Suppressor macrophage treated with lipopolysaccharide for 1 hour (primary cell): ENCODE results near the gene RSRC1.
A peak's percentile ranks its signal among the peaks of the same experiment; 100 is the strongest.
"Not testable (repeated sequence)": the region's sequence is repeated elsewhere in the genome, so short reads cannot be mapped to it uniquely, and the experiment has no call there.

ENCODE experiments used
- DNase-seq, 3 donors: peaks; one replicate each; pipeline ENCODE4 v3.0.0-alpha.2; 2020 to 2022

RSRC1 gene

GRCh38 chr3:158407844-158408517, 298.1 kb downstream of the RSRC1 start:
- DNase-seq, result no peak

- DNase-seq, result not testable (repeated sequence)
Observed at GRCh38 chr3:158408518-158408897, 298.6 kb downstream of the RSRC1 start.

- no peak for DNase-seq
Observed at GRCh38 chr3:158418035-158418434, 308.1 kb downstream of the RSRC1 start.

- no peak for DNase-seq
Observed at GRCh38 chr3:158419820-158420653, 310.1 kb downstream of the RSRC1 start.

GRCh38 chr3:158420654-158421396, 310.9 kb downstream of the RSRC1 start:
- peak; percentile 81 to 92 (median 92) for DNase-seq

GRCh38 chr3:158430448-158430847, 320.6 kb downstream of the RSRC1 start:
- DNase-seq, result no peak

- DNase-seq, result no peak
Observed at GRCh38 chr3:158430968-158431367, 321.1 kb downstream of the RSRC1 start.

GRCh38 chr3:158431829-158432228, 321.9 kb downstream of the RSRC1 start:
- DNase-seq, result no peak

- DNase-seq, result peak; percentile 71 to 82 (median 76)
Observed at GRCh38 chr3:158434412-158435038, 324.6 kb downstream of the RSRC1 start.

GRCh38 chr3:158443632-158444031, 333.7 kb downstream of the RSRC1 start:
- no peak for DNase-seq

- DNase-seq, result no peak
Observed at GRCh38 chr3:158447408-158447807, 337.5 kb downstream of the RSRC1 start.

GRCh38 chr3:158451405-158452055, 341.6 kb downstream of the RSRC1 start:
- peak in 1 of 3 donors; percentile 12 for DNase-seq

- peak in 2 of 3 donors; percentile 20 to 21 for DNase-seq
Observed at GRCh38 chr3:158452334-158452733, 342.4 kb downstream of the RSRC1 start.

- no peak for DNase-seq
Observed at GRCh38 chr3:158453004-158453403, 343.1 kb downstream of the RSRC1 start.

GRCh38 chr3:158453865-158454264, 344.0 kb downstream of the RSRC1 start:
- DNase-seq, result no peak

- DNase-seq, result peak in 1 of 3 donors; percentile 10
Observed at GRCh38 chr3:158455406-158455805, 345.5 kb downstream of the RSRC1 start.

- no peak for DNase-seq
Observed at GRCh38 chr3:158456114-158456513, 346.2 kb downstream of the RSRC1 start.

GRCh38 chr3:158458464-158458863, 348.6 kb downstream of the RSRC1 start:
- DNase-seq, result no peak

- peak; percentile 2 to 31 (median 25) for DNase-seq
Observed at GRCh38 chr3:158460926-158461325, 351.0 kb downstream of the RSRC1 start.

GRCh38 chr3:158463556-158463955, 353.7 kb downstream of the RSRC1 start:
- DNase-seq, result no peak

GRCh38 chr3:158465074-158465473, 355.2 kb downstream of the RSRC1 start:
- DNase-seq, result no peak

GRCh38 chr3:158470944-158471638, 361.2 kb downstream of the RSRC1 start:
- no peak for DNase-seq
